Measurements from ENCODE around the gene TNIP1. TPM values are rescaled to one million over a fixed set of nuclear protein-coding genes. Genes with fewer than 3 reads are reported as not detected.

Gene TNIP1
- total RNA-seq, 2 experiments from 2014 or later: 127 TPM

DNA sequence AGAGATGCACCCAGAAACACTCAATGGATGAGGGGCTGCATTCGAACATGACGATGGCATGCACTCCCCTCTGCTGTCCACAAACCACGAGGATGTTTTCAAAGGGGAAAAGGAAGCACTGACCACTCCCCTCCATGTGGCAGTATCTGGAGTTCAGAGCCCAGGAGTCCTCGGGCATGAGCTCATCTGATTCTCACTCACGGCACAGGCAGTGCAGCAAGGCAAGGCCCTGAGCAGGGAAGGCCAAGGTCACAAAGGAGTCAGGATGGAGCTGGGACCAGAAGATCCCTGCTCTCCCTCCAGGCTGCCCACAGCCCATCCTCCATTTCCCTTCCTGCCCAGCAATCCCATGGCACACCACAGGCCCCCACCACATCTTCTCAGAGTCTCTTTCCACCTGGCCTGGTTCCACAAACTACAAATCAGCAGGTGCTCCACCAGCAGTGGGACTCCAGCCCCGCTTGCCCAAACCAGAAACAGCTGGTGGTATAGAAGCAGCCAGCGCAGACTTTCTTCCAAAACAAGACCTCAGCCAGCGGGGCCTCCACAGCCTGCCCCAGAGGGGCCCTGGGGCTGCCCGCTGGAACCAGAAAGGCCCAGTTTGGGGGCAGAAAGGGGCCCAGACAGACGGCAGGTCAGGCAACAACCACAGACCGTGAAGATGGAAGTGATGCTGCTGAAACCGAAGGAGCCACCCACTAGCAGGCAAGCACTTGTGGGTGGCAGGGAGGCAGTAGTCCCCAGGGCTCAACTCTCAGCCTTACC, 12.2 kb downstream of the TNIP1 start:
- peaks cover 33% of the 10 kb centered on the region for H3K36me3 Mint-ChIP-seq (ENCODE audit: low read depth)
- no peak overlapping the region for H3K27ac Mint-ChIP-seq
- ChIA-PET POLR2A (interaction anchor here (1.3 kb wide), 1 partner anchor 17 kb away, joined by 3 read pairs; no protein-coding TSS in a partner anchor), CTCF (interaction anchor here (0.6 to 3.0 kb wide), 7 partner anchors 14 to 77 kb away, joined by 3 to 11 read pairs (median 3); no protein-coding TSS in a partner anchor)
- H3K4me1 Mint-ChIP-seq: peaks cover 70% of the 10 kb centered on the region
- H3K27me3 Mint-ChIP-seq: no peaks in the 10 kb centered on the region
- H3K9me3 Mint-ChIP-seq: no peaks in the 10 kb centered on the region
- no peak overlapping the region for H3K4me3 Mint-ChIP-seq
- no peak for DNase-seq

DNA sequence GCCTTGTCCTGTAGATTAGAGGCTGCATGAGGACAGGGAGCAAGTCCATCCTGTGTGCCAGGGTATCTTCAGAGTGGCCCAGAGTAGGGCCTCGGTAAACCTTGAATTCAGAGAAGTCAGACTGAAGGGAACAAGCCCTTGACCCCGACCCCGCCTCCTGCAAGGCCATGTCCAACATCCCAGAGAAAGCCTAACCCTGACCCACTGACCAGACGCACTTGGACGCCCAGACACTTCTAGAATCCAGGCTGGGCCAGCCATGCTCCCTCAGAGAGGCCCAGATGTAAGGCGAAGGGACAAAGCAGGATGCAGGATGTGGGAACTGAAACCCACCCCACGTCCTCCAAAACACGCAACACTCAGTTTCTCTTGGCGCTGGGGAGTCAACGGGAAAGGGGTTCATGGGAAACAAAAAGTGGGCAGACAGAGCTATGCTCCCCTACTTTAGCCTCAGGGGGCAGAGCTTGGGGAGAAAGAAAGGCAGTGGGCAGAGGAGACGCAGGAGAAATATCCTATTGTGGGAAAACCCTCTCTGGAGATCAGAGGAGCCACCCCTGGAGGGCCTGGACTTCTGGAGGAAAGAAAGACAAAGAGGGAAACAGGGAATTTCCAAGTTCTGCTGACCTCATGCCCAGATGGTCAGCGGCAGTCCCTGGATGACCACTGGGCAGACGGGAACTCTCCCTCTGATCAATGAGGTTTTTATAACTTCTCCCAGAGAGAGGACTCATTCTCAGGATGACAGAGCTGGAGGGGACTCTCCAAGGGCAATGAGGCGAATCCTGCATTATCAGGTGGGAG, 13.0 kb downstream of the TNIP1 start:
- CTCF ChIA-PET: interaction anchor here (1.0 to 3.0 kb wide), 5 partner anchors 13 to 78 kb away, joined by 3 to 11 read pairs (median 4); no protein-coding TSS in a partner anchor
- H3K9me3 Mint-ChIP-seq: no peaks in the 10 kb centered on the region
- no peak for DNase-seq
- H3K36me3 Mint-ChIP-seq (ENCODE audit: low read depth): peaks cover 33% of the 10 kb centered on the region
- H3K27ac Mint-ChIP-seq: peak overlapping the region; percentile 50
- H3K27me3 Mint-ChIP-seq: no peaks in the 10 kb centered on the region
- H3K4me1 Mint-ChIP-seq: peaks cover 73% of the 10 kb centered on the region
- no peak overlapping the region for H3K4me3 Mint-ChIP-seq
- POLR2A ChIA-PET: interaction anchor here (1.3 kb wide), 1 partner anchor 18 kb away, joined by 3 read pairs; no protein-coding TSS in a partner anchor

DNA sequence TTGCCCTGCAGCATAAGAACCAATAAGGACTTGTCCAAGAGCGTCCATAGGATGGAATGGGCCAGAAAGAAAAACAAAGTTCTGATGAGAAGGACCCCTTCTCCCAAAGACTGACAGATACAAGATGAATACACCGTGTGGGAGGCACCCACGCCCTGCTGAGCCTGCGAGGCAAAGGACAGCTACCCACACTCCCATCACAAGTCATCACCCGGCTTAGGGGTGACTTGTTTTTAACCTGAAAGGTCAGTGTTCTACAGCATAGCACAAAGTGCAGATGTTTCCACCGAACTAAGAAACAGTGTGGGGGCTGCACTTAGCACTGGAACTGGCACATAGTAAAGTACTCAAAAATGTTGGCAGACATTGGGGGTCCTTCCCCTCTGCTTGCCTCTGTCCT, 13.9 kb downstream of the TNIP1 start:
- DNase-seq: no peak
- peaks cover 67% of the 10 kb centered on the region for H3K4me1 Mint-ChIP-seq
- no peaks in the 10 kb centered on the region for H3K27me3 Mint-ChIP-seq
- no peak overlapping the region for H3K4me3 Mint-ChIP-seq
- ChIA-PET POLR2A (no interaction called here), CTCF (interaction anchor here (1.4 kb wide), 1 partner anchor 36 kb away, joined by 3 read pairs; no protein-coding TSS in a partner anchor)
- peaks cover 42% of the 10 kb centered on the region for H3K36me3 Mint-ChIP-seq (ENCODE audit: low read depth)
- H3K27ac Mint-ChIP-seq: no peak overlapping the region
- H3K9me3 Mint-ChIP-seq: no peaks in the 10 kb centered on the region

- Mint-ChIP-seq H3K4me1 (peaks cover 60% of the 10 kb centered on the region), H3K9me3 (no peaks in the 10 kb centered on the region), H3K27ac (no peak overlapping the region), H3K4me3 (no peak overlapping the region), H3K36me3 (ENCODE audit: low read depth) (peaks cover 51% of the 10 kb centered on the region), H3K27me3 (no peaks in the 10 kb centered on the region)
- POLR2A ChIA-PET: no interaction called here
- DNase-seq: no peak
- CTCF ChIA-PET: interaction anchor here (0.6 to 2.1 kb wide), 4 partner anchors 14 to 520 kb away, joined by 3 to 10 read pairs (median 4); partner anchors contain the start of gene TNIP1
Observed at GRCh38 chr5:151065609-151066008, 15.2 kb downstream of the TNIP1 start.

DNA sequence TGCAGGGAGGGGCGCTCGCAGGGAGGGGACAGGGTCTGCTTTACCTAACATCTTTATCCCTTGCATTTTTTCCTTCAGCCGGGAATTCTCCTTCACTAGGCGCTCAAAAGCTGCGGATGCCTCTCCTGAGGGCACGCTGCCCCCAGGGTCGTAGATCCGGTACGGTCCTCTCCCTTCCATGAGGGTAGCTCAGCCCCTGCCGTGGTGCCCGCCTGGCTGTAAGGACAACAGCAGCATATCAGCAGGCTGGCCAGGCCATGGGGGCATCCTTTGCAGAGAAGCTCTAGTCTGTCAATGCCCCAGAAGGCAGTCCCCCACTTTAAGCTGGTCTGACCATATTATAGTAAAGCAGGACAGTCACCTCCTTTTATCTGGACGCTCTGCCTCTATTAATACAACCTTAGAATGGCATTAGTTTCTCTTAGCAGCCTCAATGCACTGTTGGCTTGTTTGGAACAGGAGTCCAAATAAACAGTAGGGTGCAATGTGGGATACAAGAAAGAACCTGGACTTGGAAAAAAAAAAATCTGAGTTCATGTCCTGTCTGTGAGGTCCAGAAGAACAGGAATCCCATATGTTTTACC, 15.8 kb downstream of the TNIP1 start:
- no peaks in the 10 kb centered on the region for H3K9me3 Mint-ChIP-seq
- H3K27ac Mint-ChIP-seq: no peak overlapping the region
- no peak for DNase-seq
- ChIA-PET POLR2A (interaction anchor here (0.8 kb wide), 1 partner anchor 26 kb away, joined by 4 read pairs; no protein-coding TSS in a partner anchor), CTCF (interaction anchor here (0.7 to 2.1 kb wide), 4 partner anchors 11 to 198 kb away, joined by 3 to 10 read pairs (median 4); partner anchors contain the start of gene TNIP1)
- peaks cover 60% of the 10 kb centered on the region for H3K4me1 Mint-ChIP-seq
- peaks cover 55% of the 10 kb centered on the region for H3K36me3 Mint-ChIP-seq (ENCODE audit: low read depth)
- H3K4me3 Mint-ChIP-seq: no peak overlapping the region
- no peaks in the 10 kb centered on the region for H3K27me3 Mint-ChIP-seq

- CTCF ChIA-PET: interaction anchor here (0.8 to 2.0 kb wide), 6 partner anchors 8 to 52 kb away, joined by 3 to 8 read pairs (median 4); no protein-coding TSS in a partner anchor
- H3K36me3 Mint-ChIP-seq (ENCODE audit: low read depth): peaks cover 60% of the 10 kb centered on the region
- no peaks in the 10 kb centered on the region for H3K9me3 Mint-ChIP-seq
- H3K27me3 Mint-ChIP-seq: no peaks in the 10 kb centered on the region
- no peak overlapping the region for H3K4me3 Mint-ChIP-seq
- no peak overlapping the region for H3K27ac Mint-ChIP-seq
- DNase-seq: no peak
- peaks cover 55% of the 10 kb centered on the region for H3K4me1 Mint-ChIP-seq
- POLR2A ChIA-PET: no interaction called here
Observed at GRCh38 chr5:151063142-151063989, 17.5 kb downstream of the TNIP1 start.

DNA sequence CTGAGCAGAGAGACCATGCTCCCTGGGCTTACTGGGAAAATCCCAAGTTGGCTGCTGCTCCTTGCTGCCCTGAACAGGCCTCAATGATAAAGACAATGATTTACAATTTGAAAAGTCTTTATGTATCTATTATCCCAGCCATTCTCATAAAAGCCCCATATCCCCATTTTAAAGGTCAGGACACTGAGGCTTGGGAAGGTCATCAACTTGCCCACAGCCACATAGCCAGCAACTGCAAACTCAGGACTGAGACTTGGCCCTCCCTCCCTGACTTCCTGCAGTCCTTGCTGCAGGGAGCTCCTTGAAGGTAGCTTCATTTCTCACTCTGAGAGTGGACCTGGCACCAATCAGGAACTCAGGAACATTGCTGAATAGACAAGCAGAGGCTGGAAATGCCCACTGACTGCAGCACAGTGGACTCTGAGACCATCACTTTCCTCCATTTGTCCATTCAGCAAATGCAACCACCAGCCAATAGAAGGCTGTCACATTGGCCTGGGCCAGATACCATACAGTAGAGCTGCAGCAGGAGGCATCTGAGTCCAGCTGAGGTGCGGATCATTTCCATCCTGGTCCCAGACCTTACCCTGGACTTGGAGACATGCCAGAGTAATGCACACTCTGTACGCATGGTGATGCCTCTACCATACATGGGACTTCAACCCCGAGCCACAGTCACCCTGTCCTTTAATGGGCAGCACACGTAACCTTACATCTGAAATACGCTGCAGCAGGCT, 18.3 kb downstream of the TNIP1 start:
- no peaks in the 10 kb centered on the region for H3K9me3 Mint-ChIP-seq
- CTCF ChIA-PET: interaction anchor here (0.8 to 2.0 kb wide), 6 partner anchors 8 to 53 kb away, joined by 3 to 8 read pairs (median 4); no protein-coding TSS in a partner anchor
- H3K27ac Mint-ChIP-seq: no peak overlapping the region
- peaks cover 47% of the 10 kb centered on the region for H3K4me1 Mint-ChIP-seq
- DNase-seq: no peak
- H3K36me3 Mint-ChIP-seq (ENCODE audit: low read depth): peaks cover 52% of the 10 kb centered on the region
- POLR2A ChIA-PET: no interaction called here
- no peaks in the 10 kb centered on the region for H3K27me3 Mint-ChIP-seq
- H3K4me3 Mint-ChIP-seq: no peak overlapping the region

GRCh38 chr5:151060742-151061141, 20.1 kb downstream of the TNIP1 start:
- H3K4me1 Mint-ChIP-seq: peaks cover 31% of the 10 kb centered on the region
- no peak for DNase-seq
- H3K27me3 Mint-ChIP-seq: no peaks in the 10 kb centered on the region
- H3K9me3 Mint-ChIP-seq: no peaks in the 10 kb centered on the region
- ChIA-PET CTCF (interaction anchor here (0.6 to 1.6 kb wide), 4 partner anchors 9 to 728 kb away, joined by 3 to 4 read pairs (median 3); no protein-coding TSS in a partner anchor), POLR2A (no interaction called here)
- H3K27ac Mint-ChIP-seq: peak overlapping the region; percentile 86
- no peak overlapping the region for H3K4me3 Mint-ChIP-seq
- peaks cover 52% of the 10 kb centered on the region for H3K36me3 Mint-ChIP-seq (ENCODE audit: low read depth)

- peak overlapping the region; percentile 44 for H3K4me3 Mint-ChIP-seq
- ChIA-PET POLR2A (interaction anchor here (0.5 kb wide), 1 partner anchor 27 kb away, joined by 3 read pairs; no protein-coding TSS in a partner anchor), CTCF (interaction anchor here (0.7 to 3.0 kb wide), 5 partner anchors 9 to 67 kb away, joined by 3 to 11 read pairs (median 3); no protein-coding TSS in a partner anchor)
- peaks cover 64% of the 10 kb centered on the region for H3K36me3 Mint-ChIP-seq (ENCODE audit: low read depth)
- H3K27ac Mint-ChIP-seq: peak overlapping the region; percentile 86
- DNase-seq: no peak
- peaks cover 28% of the 10 kb centered on the region for H3K4me1 Mint-ChIP-seq
- no peaks in the 10 kb centered on the region for H3K9me3 Mint-ChIP-seq
- no peaks in the 10 kb centered on the region for H3K27me3 Mint-ChIP-seq
Observed at GRCh38 chr5:151058891-151059489, 21.8 kb downstream of the TNIP1 start.

- H3K4me1 Mint-ChIP-seq: peaks cover 25% of the 10 kb centered on the region
- no peaks in the 10 kb centered on the region for H3K27me3 Mint-ChIP-seq
- no peak for DNase-seq
- CTCF ChIA-PET: interaction anchor here (1.0 to 3.0 kb wide), 5 partner anchors 8 to 57 kb away, joined by 3 to 11 read pairs (median 3); no protein-coding TSS in a partner anchor
- H3K4me3 Mint-ChIP-seq: no peak overlapping the region
- peak overlapping the region; percentile 36 for H3K27ac Mint-ChIP-seq
- no peaks in the 10 kb centered on the region for H3K9me3 Mint-ChIP-seq
- peaks cover 62% of the 10 kb centered on the region for H3K36me3 Mint-ChIP-seq (ENCODE audit: low read depth)
- POLR2A ChIA-PET: no interaction called here
Observed at GRCh38 chr5:151058301-151058700, 22.5 kb downstream of the TNIP1 start.

All from activated CD4-positive, alpha-beta T cell treated with anti-CD3 and anti-CD28 coated beads, Interleukin-2, amount 10 ng/mL, durations not matched to agents 7 days and 5 days (primary cell).